NT2/D1 (cell line): ENCODE measurements around the gene PRDX1.

Experiments
- SUZ12 ChIP-seq: IDR thresholded peaks from 2 replicates; pipeline ENCODE4 v1.6.1; 2011; ENCODE audit not compliant: insufficient read length, insufficient read depth; ENCODE audit errors: extremely low read depth
- ZNF274 ChIP-seq: IDR thresholded peaks from 2 replicates; pipeline ENCODE4 v1.6.1; 2011; ENCODE audit warnings: mild to moderate bottlenecking, low read depth, low read length

DNA sequence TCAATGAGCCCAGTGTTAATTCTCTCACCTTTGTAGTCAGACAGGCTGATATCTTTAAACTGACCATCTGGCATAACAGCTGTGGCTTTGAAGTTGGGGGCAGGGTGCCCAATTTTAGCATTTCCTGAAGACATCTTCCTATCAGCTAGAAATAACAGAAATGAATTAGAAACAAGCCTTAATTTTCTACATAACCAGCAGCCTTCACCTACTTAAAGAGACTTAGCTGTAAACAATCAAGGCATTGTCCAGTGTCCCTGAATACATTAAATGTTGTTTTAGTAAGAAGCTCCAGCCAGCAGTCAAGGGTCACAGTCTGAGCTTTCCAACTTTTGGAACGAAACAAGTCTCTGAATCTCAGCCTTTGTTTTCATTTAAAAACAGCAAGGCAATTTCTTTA lies 2.8 kb downstream of the PRDX1 start:
- TF ChIP-seq SUZ12 (no peak), ZNF274 (no peak)
